Islet precursor cell (in vitro differentiated cells): ENCODE results near the gene KCNT2.
"Not testable (repeated sequence)": the region's sequence is repeated elsewhere in the genome, so short reads cannot be mapped to it uniquely, and the experiment has no call there.

Source experiments
- DNase-seq: peaks from one replicate; pipeline ENCODE4 v3.0.0-alpha.2; 2018

The KCNT2 gene

DNA sequence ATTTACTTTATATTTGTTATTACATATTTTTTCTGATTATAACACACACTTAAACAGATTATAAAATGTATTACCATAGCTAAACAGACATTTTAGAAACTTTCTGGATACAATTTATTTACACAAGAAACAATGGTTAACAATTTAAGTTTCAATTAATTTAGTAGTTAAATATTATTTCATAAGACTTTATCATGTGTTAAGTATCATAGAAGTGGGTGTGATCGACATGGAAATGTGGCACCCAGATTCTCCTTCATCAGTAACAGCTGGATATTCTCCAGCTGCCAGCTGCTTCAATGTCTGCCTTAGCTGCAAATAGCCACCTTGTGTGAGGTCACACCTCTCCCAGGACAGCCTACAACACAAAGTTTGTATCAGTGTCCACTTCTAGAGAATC is 97.8 kb downstream of the KCNT2 start:
- no peak for DNase-seq

DNA sequence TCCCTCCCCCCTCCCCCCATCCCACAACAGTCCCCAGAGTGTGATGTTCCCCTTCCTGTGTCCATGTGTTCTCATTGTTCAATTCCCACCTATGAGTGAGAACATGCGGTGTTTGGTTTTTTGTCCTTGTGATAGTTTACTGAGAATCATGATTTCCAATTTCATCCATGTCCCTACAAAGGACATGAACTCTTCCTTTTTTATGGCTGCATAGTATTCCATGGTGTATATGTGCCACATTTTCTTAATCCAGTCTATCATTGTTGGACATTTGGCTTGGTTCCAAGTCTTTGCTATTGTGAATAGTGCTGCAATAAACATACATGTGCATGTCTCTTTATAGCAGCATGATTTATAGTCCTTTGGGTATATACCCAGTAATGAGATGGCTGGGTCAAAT is 104.0 kb downstream of the KCNT2 start:
- not testable (repeated sequence) for DNase-seq

- DNase-seq = no peak
These were observed 105.8 kb downstream of the KCNT2 start for GRCh38 chr1:196502437-196502836.

DNA sequence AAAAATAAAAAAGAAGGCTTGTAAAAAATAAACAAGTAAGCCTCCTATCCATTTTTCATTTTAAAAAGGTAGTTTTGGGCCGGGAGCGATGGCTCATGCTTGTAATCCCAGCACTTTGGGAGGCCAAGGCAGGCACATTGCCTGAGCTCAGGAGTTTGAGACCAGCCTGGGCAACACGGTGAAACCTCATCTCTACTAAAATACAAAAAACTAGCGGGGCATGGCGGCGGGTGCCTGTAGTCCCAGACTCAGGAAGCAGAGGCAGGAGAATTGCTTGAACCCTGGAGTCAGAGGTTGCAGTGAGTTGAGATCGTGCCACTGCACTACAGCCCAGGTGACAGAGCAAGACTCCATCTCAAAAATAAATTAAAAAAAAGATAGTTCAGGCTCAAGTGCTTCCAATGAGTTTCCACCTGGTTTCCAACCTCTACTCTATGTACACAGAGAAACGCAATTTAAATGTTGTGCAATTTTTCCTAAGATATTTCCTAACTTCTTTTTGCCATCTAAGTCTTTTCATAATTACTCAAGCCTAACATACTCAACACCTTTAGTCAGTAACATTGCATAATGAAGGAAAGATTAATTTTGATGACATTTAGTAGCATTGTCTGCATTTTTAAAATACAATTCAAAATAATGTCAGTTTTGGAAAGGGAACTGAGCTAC is 106.3 kb downstream of the KCNT2 start:
- DNase-seq = no peak

- DNase-seq = no peak
These were observed 110.4 kb downstream of the KCNT2 start for GRCh38 chr1:196497817-196498216.

DNA sequence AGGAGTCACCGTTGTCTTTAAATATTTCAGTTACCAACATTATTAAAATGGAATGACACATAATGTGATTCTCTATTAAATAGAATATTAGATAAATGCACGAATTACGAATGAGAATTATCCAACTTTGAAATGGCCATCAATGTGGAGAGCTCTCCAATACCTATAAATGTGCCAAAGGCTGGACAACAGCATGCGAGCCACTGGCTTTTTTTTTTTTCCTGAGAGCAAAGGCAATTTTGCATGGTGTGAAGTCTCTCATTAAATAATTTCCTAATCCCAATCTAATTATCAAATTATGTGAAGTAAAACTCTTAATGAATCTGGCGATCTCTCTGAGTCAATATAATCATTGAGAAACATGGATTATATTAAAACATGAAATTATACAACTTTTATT is 113.5 kb downstream of the KCNT2 start:
- no peak for DNase-seq

GRCh38 chr1:196493881-196494280 is 114.4 kb downstream of the KCNT2 start:
- DNase-seq = no peak

DNA sequence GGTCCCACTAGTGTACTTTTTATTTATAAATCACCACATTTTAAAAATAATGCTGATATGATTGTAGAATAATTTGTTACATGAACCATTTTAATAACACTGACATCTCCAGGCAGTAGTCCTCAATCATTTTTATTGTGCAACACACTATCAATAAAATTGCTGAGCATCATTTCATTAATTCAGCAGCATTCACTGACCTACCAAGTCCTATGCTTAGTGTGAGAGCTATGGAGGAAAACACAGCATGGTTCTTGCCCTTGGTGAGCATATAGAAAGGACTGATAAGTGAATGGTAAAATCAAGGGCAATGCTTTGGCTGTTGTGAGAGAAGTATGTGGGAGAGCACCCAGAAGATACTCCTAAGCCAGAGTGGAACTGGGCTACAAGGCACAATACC is 119.7 kb downstream of the KCNT2 start:
- DNase-seq = no peak

DNA sequence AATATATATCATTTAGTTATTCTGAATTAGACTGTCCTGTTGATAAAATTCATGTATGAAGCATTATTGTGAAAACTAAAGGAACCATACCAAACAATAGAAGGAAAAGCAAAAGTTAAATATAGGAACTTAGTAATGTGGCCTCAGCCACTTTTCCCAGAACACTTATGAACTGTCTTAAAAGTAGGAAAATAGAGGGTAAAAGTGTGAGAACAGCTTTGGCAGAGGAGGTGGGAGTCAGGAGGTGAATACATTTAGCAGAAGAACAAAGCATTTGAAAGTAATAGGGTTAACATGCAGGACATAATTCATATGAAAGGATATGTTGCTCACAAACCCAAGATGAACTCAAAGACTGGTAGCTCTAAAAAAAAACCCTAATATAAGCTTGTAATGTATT is 121.9 kb downstream of the KCNT2 start:
- no peak for DNase-seq

GRCh38 chr1:196481616-196482015 is 126.6 kb downstream of the KCNT2 start:
- no peak for DNase-seq

DNA sequence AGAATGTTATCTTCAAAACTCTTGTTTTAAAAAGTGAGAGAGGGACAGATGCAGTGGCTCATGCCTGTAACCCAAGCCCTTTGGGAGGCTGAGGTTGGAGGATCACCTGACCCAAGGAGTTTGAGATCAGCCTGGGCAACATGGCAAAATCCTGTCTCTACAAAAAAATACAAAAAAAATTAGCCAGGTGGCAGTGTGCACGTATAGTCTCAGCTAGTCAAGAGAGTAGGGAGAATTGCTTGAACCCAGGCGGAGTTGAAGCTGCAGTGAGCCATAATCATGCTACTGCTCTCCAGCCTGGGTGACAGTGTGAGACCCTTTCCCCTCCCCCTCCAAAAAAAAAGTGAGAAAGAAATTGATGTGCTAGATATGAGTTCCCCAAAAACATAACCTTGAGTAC is 131.0 kb downstream of the KCNT2 start:
- no peak for DNase-seq

GRCh38 chr1:196467230-196467925 is 140.9 kb downstream of the KCNT2 start:
- no peak for DNase-seq

GRCh38 chr1:196466654-196467053 is 141.6 kb downstream of the KCNT2 start:
- DNase-seq = no peak

- DNase-seq = no peak
These were observed 142.1 kb downstream of the KCNT2 start for GRCh38 chr1:196466166-196466565.

DNA sequence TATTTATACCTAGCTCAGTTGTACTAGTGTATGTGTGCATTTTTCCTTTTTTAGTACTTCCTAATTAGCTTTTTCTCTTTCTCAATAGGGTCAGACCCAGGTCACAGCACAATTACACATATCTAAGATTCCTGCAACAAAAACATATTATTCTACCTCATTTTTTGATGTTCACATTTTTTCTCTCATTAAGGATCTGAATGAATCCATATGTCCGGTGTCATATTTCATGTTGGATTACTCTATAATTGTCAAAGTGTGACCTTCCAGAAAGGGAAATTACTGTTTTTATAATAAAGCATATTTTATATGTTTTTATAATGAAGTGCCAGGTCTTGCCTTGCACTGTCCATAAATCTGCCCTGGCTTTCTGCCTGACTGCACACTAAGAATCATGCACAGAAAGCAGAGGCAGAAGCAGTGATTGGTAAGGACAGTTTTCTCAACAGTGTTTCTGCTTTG is 143.7 kb downstream of the KCNT2 start:
- no peak for DNase-seq

DNA sequence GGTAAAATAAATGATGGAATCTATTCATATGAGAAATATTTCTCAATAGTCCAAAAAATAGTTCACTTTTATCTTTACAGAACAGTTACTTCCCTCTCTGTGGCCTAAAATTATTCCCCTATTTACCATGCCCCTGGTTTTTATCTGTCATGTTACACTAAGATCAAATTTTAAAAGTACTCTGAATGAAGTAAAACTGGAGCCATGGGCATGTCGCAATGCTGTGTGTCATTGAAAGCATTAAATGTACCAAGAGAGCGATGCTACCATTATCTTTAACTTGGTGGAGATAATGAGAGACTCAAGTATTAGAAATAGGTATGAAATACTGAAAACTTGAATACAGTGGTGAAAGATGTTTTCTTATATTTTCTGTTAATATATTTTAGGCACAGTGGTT is 146.2 kb downstream of the KCNT2 start:
- DNase-seq = no peak

DNA sequence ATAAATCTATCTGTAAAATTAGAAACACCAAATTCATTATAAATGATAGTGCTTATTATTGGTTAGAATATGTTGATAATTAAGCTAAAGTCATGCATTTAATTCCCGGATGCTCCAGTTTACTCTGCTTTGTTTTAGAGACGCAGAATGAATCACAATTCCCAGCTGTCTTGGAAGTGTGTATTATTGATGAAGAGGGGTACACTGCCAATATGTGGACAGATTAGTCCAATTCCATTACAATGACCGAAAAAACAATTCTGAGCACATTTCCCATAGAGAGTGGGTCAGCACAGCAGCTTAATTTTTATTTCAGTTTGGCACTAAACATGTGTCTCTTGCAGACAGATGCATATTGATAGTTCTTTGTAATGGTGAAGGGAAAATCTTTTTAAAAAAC is 146.7 kb downstream of the KCNT2 start:
- DNase-seq = no peak

DNA sequence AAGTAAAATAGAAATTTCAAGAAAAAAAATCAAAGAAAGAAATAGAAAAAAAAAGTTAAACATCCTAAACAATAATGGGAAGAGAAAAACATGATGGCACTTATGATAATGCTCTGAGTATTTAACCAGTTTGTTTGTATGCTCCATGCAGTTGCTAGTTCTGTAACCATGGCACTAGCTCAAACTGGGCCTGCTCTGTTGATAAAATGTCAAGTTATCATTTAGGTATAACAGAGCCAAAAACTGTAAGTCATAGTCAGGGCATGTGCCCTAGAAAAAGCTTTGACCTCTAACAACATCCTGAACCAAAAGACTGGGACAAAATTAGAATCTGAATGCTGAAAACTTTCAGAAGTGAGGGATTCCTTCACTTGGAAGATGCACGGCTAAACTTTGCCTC is 148.9 kb downstream of the KCNT2 start:
- DNase-seq = no peak

DNA sequence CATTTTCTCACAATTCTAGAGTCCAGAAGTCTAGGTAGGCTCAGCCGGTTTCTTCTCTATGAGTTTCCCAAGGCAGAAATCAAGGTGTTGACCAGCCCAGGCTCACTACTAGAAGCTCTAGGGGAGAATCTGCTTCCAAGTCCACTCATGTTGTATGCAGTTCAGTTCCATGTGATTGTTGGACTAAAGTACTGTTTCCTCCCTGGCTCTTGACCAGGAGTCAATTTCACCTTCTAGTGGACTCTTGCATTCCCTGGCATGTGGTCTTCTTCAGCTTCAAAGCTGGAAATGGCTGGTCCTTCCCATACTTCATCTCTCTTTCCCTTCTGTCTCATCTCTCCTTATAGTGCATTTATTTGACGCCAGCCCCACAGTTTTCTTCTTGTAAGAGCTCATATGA is 153.4 kb downstream of the KCNT2 start:
- no peak for DNase-seq

- DNase-seq = no peak
These were observed 157.1 kb downstream of the KCNT2 start for GRCh38 chr1:196451103-196451502.

- no peak for DNase-seq
These were observed 157.8 kb downstream of the KCNT2 start for GRCh38 chr1:196450143-196451095.

- no peak for DNase-seq
These were observed 158.8 kb downstream of the KCNT2 start for GRCh38 chr1:196449460-196449859.

GRCh38 chr1:196445775-196446174 is 162.5 kb downstream of the KCNT2 start:
- DNase-seq = no peak

GRCh38 chr1:196444634-196445033 is 163.6 kb downstream of the KCNT2 start:
- no peak for DNase-seq
